Neural progenitor cell (in vitro differentiated cells): Measurements from ENCODE around the gene BTBD16. TPM values are rescaled to one million over a fixed set of nuclear protein-coding genes. Genes with fewer than 3 reads are reported as not detected.

Experiments used
- DNase-seq: peaks from one replicate; pipeline ENCODE4 v3.0.0-alpha.2; 2016; ENCODE audit warnings: low spot score
- H2AFZ ChIP-seq: fragments of 200-600 bp; sonication (generic); replicated peaks from 2 replicates; pipeline ENCODE4 v1.6.1; 2016; ENCODE audit warnings: antibody characterized with exemption
- H3F3A ChIP-seq: fragments of 200-600 bp; sonication (generic); 2 replicates; pipeline ENCODE4 v1.6.1; 2016; ENCODE audit warnings: antibody characterized with exemption, low read depth
- H3K27ac ChIP-seq: fragments of 200-600 bp; sonication (generic); 2 replicates; pipeline ENCODE4 v1.5.1; 2016; ENCODE audit warnings: mild to moderate bottlenecking
- H3K27me3 ChIP-seq: fragments of 200-600 bp; sonication (generic); 2 replicates; pipeline ENCODE4 v1.6.1; 2016; ENCODE audit warnings: mild to moderate bottlenecking, moderate library complexity
- H3K36me3 ChIP-seq: fragments of 200-600 bp; sonication (generic); 2 replicates; pipeline ENCODE4 v1.5.1; 2016
- H3K4me1 ChIP-seq: fragments of 200-600 bp; sonication (generic); 2 replicates; pipeline ENCODE4 v1.6.1; 2016; ENCODE audit warnings: mixed run types
- H3K4me2 ChIP-seq: fragments of 200-600 bp; sonication (generic); 2 replicates; pipeline ENCODE4 v1.6.1; 2016
- H3K4me3 ChIP-seq: fragments of 200-600 bp; sonication (generic); 2 replicates; pipeline ENCODE4 v1.5.1; 2016
- H3K79me2 ChIP-seq: fragments of 200-600 bp; sonication (generic); 2 replicates; pipeline ENCODE4 v1.6.1; 2016; ENCODE audit warnings: low read depth
- H3K9ac ChIP-seq: fragments of 200-600 bp; sonication (generic); 2 replicates; pipeline ENCODE4 v1.6.1; 2016
- H3K9me3 ChIP-seq: fragments of 200-600 bp; sonication (generic); 2 replicates; pipeline ENCODE4 v1.5.1; 2016; ENCODE audit warnings: low read depth
- H4K20me1 ChIP-seq: fragments of 200-600 bp; sonication (generic); 2 replicates; pipeline ENCODE4 v1.6.1; 2016; ENCODE audit warnings: low read depth
- H3K27ac Mint-ChIP-seq: 3 replicates; pipeline ENCODE4 v1.8.0; 2021; ENCODE audit warnings: mixed read lengths
- H3K27me3 Mint-ChIP-seq: 2 replicates; pipeline ENCODE4 v1.8.0; 2022; ENCODE audit warnings: low read depth, mild to moderate bottlenecking, inconsistent platforms, moderate library complexity, mixed read lengths; ENCODE audit not compliant: insufficient read depth
- H3K36me3 Mint-ChIP-seq: 3 replicates; pipeline ENCODE4 v1.8.0; 2021; ENCODE audit warnings: mixed read lengths
- H3K4me1 Mint-ChIP-seq: 3 replicates; pipeline ENCODE4 v1.8.0; 2021; ENCODE audit warnings: mixed read lengths
- H3K4me3 Mint-ChIP-seq: 3 replicates; pipeline ENCODE4 v1.8.0; 2021; ENCODE audit warnings: mild to moderate bottlenecking, moderate library complexity, mixed read lengths
- H3K9me3 Mint-ChIP-seq: 3 replicates; pipeline ENCODE4 v1.8.0; 2020; ENCODE audit warnings: mixed read lengths
- CTCF ChIP-seq: fragments of 200-600 bp; sonication (generic); IDR thresholded peaks from 2 replicates; pipeline ENCODE4 v1.5.1; 2017; ENCODE audit warnings: antibody characterized with exemption, mild to moderate bottlenecking
- EZH2 ChIP-seq: fragments of 200-600 bp; sonication (generic); IDR thresholded peaks from 2 replicates; pipeline ENCODE4 v1.6.1; 2017; ENCODE audit warnings: antibody characterized with exemption, mild to moderate bottlenecking, moderate library complexity
- EZH2phosphoT487 ChIP-seq: fragments of 200-600 bp; sonication (generic); IDR thresholded peaks from 2 replicates; pipeline ENCODE4 v1.6.1; 2017; ENCODE audit warnings: antibody characterized with exemption
- small RNA-seq: library from RNA; depleted of rRNA; stranded (forward); fragments of <200 nt; gene quantifications from one replicate; pipeline ENCODE3, GENCODE V24; 2015
- total RNA-seq: library from RNA; depleted of rRNA; stranded (reverse); fragments of >200 nt; gene quantifications from 2 replicates; pipeline ENCODE4 v1.2.3, GENCODE V29; 2015; ENCODE audit warnings: low replicate concordance

The BTBD16 gene
- total RNA-seq, 1 donor from 2014 or later, result not detected

GRCh38 chr10:122381680-122382079 is 110.6 kb downstream of the BTBD16 start:
- Histone ChIP-seq H3F3A (no peaks in the 10 kb centered on the region), H4K20me1 (no peaks in the 10 kb centered on the region), H3K36me3 (no peaks in the 10 kb centered on the region), H3K4me3 (no peak overlapping the region), H3K79me2 (peaks cover 97% of the 10 kb centered on the region), H3K9ac (no peak overlapping the region), H3K27ac (no peak overlapping the region), H3K4me1 (peaks cover 6% of the 10 kb centered on the region), H2AFZ (no peak overlapping the region), H3K27me3 (no peaks in the 10 kb centered on the region), H3K4me2 (no peak overlapping the region), H3K9me3 (no peaks in the 10 kb centered on the region)
- Mint-ChIP-seq H3K36me3 (peaks cover 12% of the 10 kb centered on the region), H3K4me3 (no peak overlapping the region), H3K27me3 (no peaks in the 10 kb centered on the region), H3K27ac (no peak overlapping the region), H3K9me3 (peaks cover 9% of the 10 kb centered on the region), H3K4me1 (peaks cover under 1% of the 10 kb centered on the region)
- no peak for TF ChIP-seq EZH2phosphoT487
- TF ChIP-seq EZH2, result no peak
- TF ChIP-seq CTCF, result no peak
- DNase-seq, result no peak

- H3K27ac ChIP-seq, result no peak overlapping the region
- Mint-ChIP-seq H3K4me3 (no peak overlapping the region), H3K27me3 (no peaks in the 10 kb centered on the region), H3K27ac (no peak overlapping the region), H3K4me1 (no peaks in the 10 kb centered on the region), H3K36me3 (peaks cover 13% of the 10 kb centered on the region), H3K9me3 (peaks cover 16% of the 10 kb centered on the region)
- no peaks in the 10 kb centered on the region for H3K4me1 ChIP-seq
- H3K9ac ChIP-seq, result no peak overlapping the region
- no peaks in the 10 kb centered on the region for H3K27me3 ChIP-seq
- no peak for TF ChIP-seq EZH2phosphoT487
- no peak for TF ChIP-seq EZH2
- no peak for TF ChIP-seq CTCF
- DNase-seq, result no peak
- no peak overlapping the region for H3K4me3 ChIP-seq
- no peaks in the 10 kb centered on the region for H3K9me3 ChIP-seq
- H4K20me1 ChIP-seq, result no peaks in the 10 kb centered on the region
- no peaks in the 10 kb centered on the region for H3K36me3 ChIP-seq
- H3K79me2 ChIP-seq, result peaks cover 91% of the 10 kb centered on the region
- no peaks in the 10 kb centered on the region for H3F3A ChIP-seq
- no peak overlapping the region for H3K4me2 ChIP-seq
- no peak overlapping the region for H2AFZ ChIP-seq
Observed at GRCh38 chr10:122386514-122386913, 115.4 kb downstream of the BTBD16 start.

- Mint-ChIP-seq H3K4me3 (no peak overlapping the region), H3K27ac (no peak overlapping the region), H3K9me3 (peaks cover 15% of the 10 kb centered on the region), H3K36me3 (peaks cover 13% of the 10 kb centered on the region), H3K27me3 (no peaks in the 10 kb centered on the region), H3K4me1 (no peaks in the 10 kb centered on the region)
- TF ChIP-seq CTCF (no peak), EZH2 (no peak), EZH2phosphoT487 (no peak)
- H3K79me2 ChIP-seq, result peaks cover 92% of the 10 kb centered on the region
- no peak overlapping the region for H3K27ac ChIP-seq
- peaks cover 4% of the 10 kb centered on the region for H3K4me1 ChIP-seq
- no peak overlapping the region for H3K4me3 ChIP-seq
- H3K27me3 ChIP-seq, result no peaks in the 10 kb centered on the region
- H4K20me1 ChIP-seq, result no peaks in the 10 kb centered on the region
- no peaks in the 10 kb centered on the region for H3K9me3 ChIP-seq
- H3K9ac ChIP-seq, result no peak overlapping the region
- H3K36me3 ChIP-seq, result no peaks in the 10 kb centered on the region
- H3K4me2 ChIP-seq, result no peak overlapping the region
- DNase-seq, result no peak
- no peak overlapping the region for H2AFZ ChIP-seq
- no peaks in the 10 kb centered on the region for H3F3A ChIP-seq
Observed at GRCh38 chr10:122387572-122387971, 116.5 kb downstream of the BTBD16 start.

Small RNA genes within 50 kb of the gene (small RNA-seq; reads per million reads assigned to genes)
- gene RNU6-728P, result not detected

Other genes starting within 250 kb of the BTBD16 start
- 70.2 and 79.1 TPM in 2 replicates for gene PLEKHA1, start 103.4 kb downstream of the BTBD16 start, total RNA-seq
- gene ARMS2, start 183.4 kb downstream of the BTBD16 start, total RNA-seq, result not detected in 2 replicates
- gene HTRA1, start 190.3 kb downstream of the BTBD16 start, total RNA-seq, result 12.2 and 17.0 TPM in 2 replicates